Lung (tissue), 12 donors: ENCODE results near the gene HES5. TPM values are rescaled to one million over a fixed set of nuclear protein-coding genes. Genes with fewer than 3 reads are reported as not detected.

Experiments
- ATAC-seq: fragments of 200-7000 bp; cut with Tn5 transposase; one replicate; pipeline ENCODE4 v1.9.1; 2020; ENCODE audit warnings: moderate number of reproducible peaks; ENCODE audit not compliant: insufficient read depth, low FRiP score
- DNase-seq, 3 donors: peaks; one replicate each; pipeline ENCODE4 v3.0.0-alpha.2; 2013 to 2017
- H3K27ac ChIP-seq, 2 donors: one replicate each; pipeline ENCODE4 v1.5.1; 2013; ENCODE audit warnings: mild to moderate bottlenecking in 2 of 2, moderate library complexity in 2 of 2, control low read depth in 1 of 2, inconsistent platforms in 1 of 2, low read depth in 1 of 2, low read length in 1 of 2
- H3K27me3 ChIP-seq, 3 donors: one replicate each; pipeline ENCODE4 v1.5.1; 2013; ENCODE audit warnings: low read length in 2 of 3; ENCODE audit not compliant: control insufficient read depth in 3 of 3, insufficient read depth in 3 of 3
- H3K36me3 ChIP-seq, 4 donors: one replicate each; pipeline ENCODE4 v1.5.1; 2013; ENCODE audit warnings: low read length in 4 of 4, mild to moderate bottlenecking in 1 of 4, moderate library complexity in 1 of 4; ENCODE audit not compliant: control insufficient read depth in 4 of 4, insufficient read depth in 4 of 4
- H3K4me1 ChIP-seq, 5 donors: one replicate each; pipeline ENCODE4 v1.5.1; 2013; ENCODE audit warnings: low read length in 5 of 5, mild to moderate bottlenecking in 2 of 5, moderate library complexity in 1 of 5; ENCODE audit not compliant: control insufficient read depth in 5 of 5, insufficient read depth in 5 of 5
- H3K4me3 ChIP-seq: one replicate; pipeline ENCODE4 v1.5.1; 2013; ENCODE audit warnings: mild to moderate bottlenecking, control low read depth, moderate library complexity
- H3K9ac ChIP-seq, 2 donors: one replicate each; pipeline ENCODE4 v1.5.1; 2013; ENCODE audit warnings: low read length in 2 of 2, control low read depth in 1 of 2; ENCODE audit not compliant: insufficient read depth in 1 of 2
- H3K9me3 ChIP-seq, 4 donors: one replicate each; pipeline ENCODE4 v1.5.1; 2013; ENCODE audit warnings: low read length in 3 of 4, mild to moderate bottlenecking in 1 of 4, moderate library complexity in 1 of 4; ENCODE audit not compliant: control insufficient read depth in 4 of 4, insufficient read depth in 3 of 4
- CTCF ChIP-seq: IDR thresholded peaks from 2 replicates; pipeline ENCODE4 v1.5.1; 2012; ENCODE audit warnings: mild to moderate bottlenecking; ENCODE audit errors: control extremely low read depth, extremely low read depth
- WGBS, 2 donors: extraction: QIAGEN DNeasy Blood & Tissue Kit; methylation state at CpG; one replicate each; pipeline ENCODE4 v1.1.7; 2013; 5-methylcytosine and 5-hydroxymethylcytosine counted together
- polyA plus RNA-seq, 2 donors: library from polyadenylated mRNA; stranded (reverse); fragments of 200-250 nt; gene quantifications; one replicate each; pipeline ENCODE4 v1.2.1, GENCODE V29; 2013
- total RNA-seq, 2 donors: library from RNA; depleted of rRNA in 1 of 2; stranded (reverse); fragments of >200 nt in 1 of 2; gene quantifications; one replicate each; pipeline ENCODE4 v1.2.1, GENCODE V29; 2014 to 2021
- donor health status: control.
- donor health status: control.
- donor health status: Bipolar disorder and iron deficiency.
- donor health status: healthy.
- donor health status: DM: yes; HTN: yes; CAD: no.

Gene HES5
- total and polyA plus RNA-seq, 4 donors: 0.16 to 1.00 (median 0.36) TPM

- H3K9ac ChIP-seq: no peak overlapping the region
- no peak for DNase-seq
- ATAC-seq: no peak
- H3K27ac ChIP-seq: no peak overlapping the region
- WGBS, 2 donors: 94 to 98% methylated on average over 4 of the region's 4 CpGs
- peaks cover 0 to 40% (median 20%) of the 10 kb centered on the region in 3 donors for H3K27me3 ChIP-seq
- no peak for TF ChIP-seq CTCF
- peaks cover 0 to 3% (median 1%) of the 10 kb centered on the region in 4 donors for H3K36me3 ChIP-seq
- H3K4me3 ChIP-seq: no peak overlapping the region
- H3K4me1 ChIP-seq: peaks cover 10 to 40% (median 22%) of the 10 kb centered on the region in 5 donors
- H3K9me3 ChIP-seq: no peaks in the 10 kb centered on the region
Measured at GRCh38 chr1:2527556-2527860, 2.6 kb downstream of the HES5 start.

DNA sequence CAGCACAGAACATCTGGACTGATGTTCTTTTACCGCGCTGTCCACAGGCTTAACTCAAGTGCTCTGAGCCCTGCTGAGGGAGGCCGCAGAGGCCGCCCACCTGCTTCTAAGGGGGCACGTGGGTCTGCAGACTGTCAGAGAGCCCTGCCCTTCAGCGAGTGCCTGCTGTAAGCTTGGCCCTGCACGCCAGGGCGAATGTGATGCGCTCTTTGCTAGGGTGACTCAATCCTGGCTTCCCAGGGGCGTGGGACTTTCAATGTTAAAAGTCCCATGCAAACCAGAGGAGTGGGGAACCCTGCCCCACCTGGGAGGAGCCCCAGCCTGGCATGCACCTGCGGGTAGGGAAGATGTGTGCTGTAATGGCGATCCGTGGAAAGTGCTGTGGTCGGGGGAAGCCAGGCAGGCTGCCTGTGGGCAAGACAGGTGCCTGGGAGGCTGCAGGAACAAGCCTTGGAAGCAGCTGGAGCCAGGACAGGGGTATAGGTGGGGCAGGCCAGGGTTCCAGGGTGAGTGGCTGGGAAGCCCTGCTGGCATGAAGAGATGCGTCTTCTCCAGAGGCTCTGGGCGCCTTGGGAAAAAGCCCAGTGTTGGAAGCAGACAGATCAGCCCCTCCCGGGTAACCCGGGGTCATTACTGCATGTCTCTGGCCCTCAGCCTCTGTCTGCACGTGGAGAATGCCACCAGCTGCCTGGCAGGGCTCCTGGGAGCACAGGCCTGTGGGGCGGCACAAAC lies 3.1 kb downstream of the HES5 start:
- Histone ChIP-seq H3K4me1 (peaks cover 10 to 40% (median 22%) of the 10 kb centered on the region in 5 donors), H3K36me3 (peaks cover 0 to 3% (median 2%) of the 10 kb centered on the region in 4 donors), H3K27me3 (peaks cover 0 to 35% (median 18%) of the 10 kb centered on the region in 3 donors), H3K9ac (no peak overlapping the region), H3K27ac (peak overlapping the region; percentile 13 to 42), H3K4me3 (no peak overlapping the region), H3K9me3 (no peaks in the 10 kb centered on the region)
- no peak for DNase-seq
- 46 to 50% methylated on average over 20 of the region's 20 CpGs for WGBS, 2 donors
- no peak for ATAC-seq
- no peak for TF ChIP-seq CTCF

- Histone ChIP-seq H3K4me1 (peaks cover 10 to 38% (median 22%) of the 10 kb centered on the region in 5 donors), H3K9me3 (no peaks in the 10 kb centered on the region), H3K36me3 (peaks cover 0 to 6% (median 2%) of the 10 kb centered on the region in 4 donors), H3K27me3 (peaks cover 0 to 28% (median 12%) of the 10 kb centered on the region in 3 donors), H3K27ac (peak within 1 kb of the TSS; percentile 62 to 91), H3K4me3 (peak within 1 kb of the TSS; percentile 94), H3K9ac (peak within 1 kb of the TSS in 1 of 2 donors; percentile 67)
- TF ChIP-seq CTCF: no peak
- DNase-seq (peak; percentile 92 to 96 (median 93)), ATAC-seq (peak; percentile 96)
- WGBS, 2 donors: 1% methylated on average over 80 to 107 of the region's 107 CpGs
Measured at GRCh38 chr1:2525920-2526823, 3.9 kb downstream of the HES5 start, which contains the start of gene PANK4. Gene PANK4 (minus strand): TSS chr1:2526596. CDS start chr1:2526587, 9 bp downstream.
